ENCODE measurements around the gene GLI3. TPM values are rescaled to one million over a fixed set of nuclear protein-coding genes. Genes with fewer than 3 reads are reported as not detected.
A peak's percentile ranks its signal among the peaks of the same experiment; 100 is the strongest.

GLI3 gene
- total RNA-seq, 1 experiment from 2014 or later: 23.1 TPM

- Mint-ChIP-seq H3K27me3 (ENCODE audit: insufficient read depth, unreplicated experiment) (no peaks in the 10 kb centered on the region), H3K9me3 (ENCODE audit: unreplicated experiment) (no peaks in the 10 kb centered on the region), H3K27ac (ENCODE audit: low read depth, unreplicated experiment) (no peak overlapping the region), H3K4me1 (ENCODE audit: insufficient read depth, unreplicated experiment) (peaks cover 4% of the 10 kb centered on the region), H3K4me3 (ENCODE audit: unreplicated experiment) (no peak overlapping the region), H3K36me3 (ENCODE audit: insufficient read depth, unreplicated experiment) (no peaks in the 10 kb centered on the region)
- no peak for TF ChIP-seq CTCF (IDR thresholded peaks at IDR 0.05; ENCODE audit: unreplicated experiment)
- no peak for DNase-seq (ENCODE audit: unreplicated experiment)
- ChIA-PET CTCF (interaction anchor here (0.6 kb wide), 1 partner anchor 19 kb away, joined by 3 read pairs; no protein-coding TSS in a partner anchor), POLR2A (no interaction called here)
- intact Hi-C loops (cut with micrococcal nuclease): no loop called here
- no TSS peak for BruUV-seq (replicated peaks)
These were observed 312.2 kb downstream of the GLI3 start for GRCh38 chr7:41924796-41925195.

GRCh38 chr7:41922373-41922772 is 314.6 kb downstream of the GLI3 start:
- Mint-ChIP-seq H3K4me1 (ENCODE audit: insufficient read depth, unreplicated experiment) (peaks cover 18% of the 10 kb centered on the region), H3K27ac (ENCODE audit: low read depth, unreplicated experiment) (no peak overlapping the region)
- BruUV-seq (replicated peaks): no TSS peak

GRCh38 chr7:41921453-41921981 is 315.5 kb downstream of the GLI3 start:
- no peak for DNase-seq (ENCODE audit: unreplicated experiment)
- Mint-ChIP-seq H3K9me3 (ENCODE audit: unreplicated experiment) (no peaks in the 10 kb centered on the region), H3K4me3 (ENCODE audit: unreplicated experiment) (no peak overlapping the region), H3K27me3 (ENCODE audit: insufficient read depth, unreplicated experiment) (no peaks in the 10 kb centered on the region), H3K4me1 (ENCODE audit: insufficient read depth, unreplicated experiment) (peaks cover 22% of the 10 kb centered on the region), H3K36me3 (ENCODE audit: insufficient read depth, unreplicated experiment) (no peaks in the 10 kb centered on the region), H3K27ac (ENCODE audit: low read depth, unreplicated experiment) (no peak overlapping the region)
- intact Hi-C loops (cut with micrococcal nuclease): no loop called here
- BruUV-seq (replicated peaks): no TSS peak
- TF ChIP-seq CTCF (IDR thresholded peaks at IDR 0.05; ENCODE audit: unreplicated experiment): no peak
- CTCF ChIA-PET: interaction anchor here (0.7 to 1.7 kb wide), 3 partner anchors 20 to 1043 kb away, joined by 3 to 4 read pairs (median 3); no protein-coding TSS in a partner anchor
- POLR2A ChIA-PET: interaction anchor here (0.7 to 1.5 kb wide), 2 partner anchors 9 to 16 kb away, joined by 3 read pairs; no protein-coding TSS in a partner anchor

More at GRCh38 chr7:41922373-41922772, 314.6 kb downstream of the GLI3 start:
- ChIA-PET CTCF (interaction anchor here (0.9 to 1.7 kb wide), 2 partner anchors 19 to 218 kb away, joined by 3 to 4 read pairs; no protein-coding TSS in a partner anchor), POLR2A (interaction anchor here (0.5 to 1.5 kb wide), 3 partner anchors 8 to 40 kb away, joined by 3 read pairs; no protein-coding TSS in a partner anchor)
- Mint-ChIP-seq H3K36me3 (ENCODE audit: insufficient read depth, unreplicated experiment) (no peaks in the 10 kb centered on the region), H3K9me3 (ENCODE audit: unreplicated experiment) (no peaks in the 10 kb centered on the region), H3K4me3 (ENCODE audit: unreplicated experiment) (no peak overlapping the region), H3K27me3 (ENCODE audit: insufficient read depth, unreplicated experiment) (no peaks in the 10 kb centered on the region)
- DNase-seq (ENCODE audit: unreplicated experiment): no peak
- intact Hi-C loops (cut with micrococcal nuclease): no loop called here
- TF ChIP-seq CTCF (IDR thresholded peaks at IDR 0.05; ENCODE audit: unreplicated experiment): no peak

- ChIA-PET CTCF (interaction anchor here (0.6 to 0.9 kb wide), 4 partner anchors 9 to 1686 kb away, joined by 3 to 6 read pairs (median 3); no protein-coding TSS in a partner anchor), POLR2A (interaction anchor here (1.4 kb wide), 1 partner anchor 9 kb away, joined by 6 read pairs; no protein-coding TSS in a partner anchor)
- no peak overlapping the region for H3K27ac Mint-ChIP-seq (ENCODE audit: low read depth, unreplicated experiment)
- H3K4me1 Mint-ChIP-seq (ENCODE audit: insufficient read depth, unreplicated experiment): peaks cover 32% of the 10 kb centered on the region
- H3K36me3 Mint-ChIP-seq (ENCODE audit: insufficient read depth, unreplicated experiment): no peaks in the 10 kb centered on the region
- no peak for TF ChIP-seq CTCF (IDR thresholded peaks at IDR 0.05; ENCODE audit: unreplicated experiment)
- intact Hi-C loops (cut with micrococcal nuclease): no loop called here
- no TSS peak for BruUV-seq (replicated peaks)
- no peaks in the 10 kb centered on the region for H3K27me3 Mint-ChIP-seq (ENCODE audit: insufficient read depth, unreplicated experiment)
- no peaks in the 10 kb centered on the region for H3K9me3 Mint-ChIP-seq (ENCODE audit: unreplicated experiment)
- no peak overlapping the region for H3K4me3 Mint-ChIP-seq (ENCODE audit: unreplicated experiment)
- peak; percentile 65 for DNase-seq (ENCODE audit: unreplicated experiment)
These were observed 318.4 kb downstream of the GLI3 start for GRCh38 chr7:41918597-41918996.

Data from MCF 10A (cell line).